SU-DHL-6 (cell line): ENCODE results near the gene PDCD5.

ENCODE experiments used
- H2AFZ ChIP-seq: fragments of 200-600 bp; sonication (generic); 2 replicates; pipeline ENCODE4 v1.6.1; 2014; ENCODE audit warnings: low read depth, mild to moderate bottlenecking, moderate library complexity, mixed read lengths, antibody characterized with exemption, low read length; ENCODE audit not compliant: severe bottlenecking
- H3F3A ChIP-seq: fragments of 200-600 bp; shearing (Covaris generic); 2 replicates; pipeline ENCODE4 v1.6.0; 2016; ENCODE audit warnings: antibody characterized with exemption, mild to moderate bottlenecking; ENCODE audit not compliant: insufficient read depth
- H3K27ac ChIP-seq: fragments of 200-600 bp; sonication (generic); 2 replicates; pipeline ENCODE4 v1.5.1; 2016; ENCODE audit warnings: low read depth, mild to moderate bottlenecking, low read length, moderate library complexity, mixed read lengths
- H3K27me3 ChIP-seq: fragments of 200-600 bp; sonication (generic), shearing (Covaris generic); 2 replicates; pipeline ENCODE4 v1.6.0; 2014; ENCODE audit warnings: mild to moderate bottlenecking, low read length
- H3K36me3 ChIP-seq: fragments of 200-600 bp; sonication (generic); 2 replicates; pipeline ENCODE4 v1.6.1; 2014; ENCODE audit warnings: mild to moderate bottlenecking, low read length, mixed read lengths
- H3K4me2 ChIP-seq: fragments of 300-600, 200-600 bp; shearing (Covaris generic), sonication (generic); 2 replicates; pipeline ENCODE4 v1.6.0; 2014; ENCODE audit warnings: low read length, low read depth, mild to moderate bottlenecking; ENCODE audit not compliant: poor library complexity, severe bottlenecking
- H3K4me3 ChIP-seq: fragments of 200-600 bp; sonication (generic); 2 replicates; pipeline ENCODE4 v1.5.1; 2014; ENCODE audit warnings: antibody characterized with exemption, low read length, mild to moderate bottlenecking, mixed read lengths; ENCODE audit not compliant: insufficient read depth, poor library complexity, severe bottlenecking
- H3K79me2 ChIP-seq: fragments of 200-600 bp; sonication (generic); 2 replicates; pipeline ENCODE4 v1.6.1; 2014; ENCODE audit warnings: mild to moderate bottlenecking, low read length, moderate library complexity; ENCODE audit not compliant: insufficient read depth
- H3K9ac ChIP-seq: fragments of 200-600 bp; sonication (generic); 2 replicates; pipeline ENCODE4 v1.7.0; 2014; ENCODE audit warnings: mild to moderate bottlenecking, low read length
- H3K9me2 ChIP-seq: fragments of 200-600 bp; sonication (generic); replicated peaks from 2 replicates; pipeline ENCODE4 v1.6.1; 2014; ENCODE audit warnings: low read length; ENCODE audit not compliant: insufficient read depth
- H3K9me3 ChIP-seq: fragments of 200-600 bp; sonication (generic); 2 replicates; pipeline ENCODE4 v1.6.1; 2014; ENCODE audit warnings: low read length, mixed read lengths; ENCODE audit not compliant: insufficient read depth
- H4K20me1 ChIP-seq: fragments of 200-600 bp; sonication (generic); 2 replicates; pipeline ENCODE4 v1.6.1; 2014; ENCODE audit warnings: low read depth, mild to moderate bottlenecking, antibody characterized with exemption, low read length, moderate library complexity, mixed read lengths
- CTCF ChIP-seq: fragments of 200-600 bp; sonication (generic); IDR thresholded peaks from one replicate; pipeline ENCODE4 v1.5.1; 2017; ENCODE audit warnings: antibody characterized with exemption, mild to moderate bottlenecking, low read length, moderate library complexity; ENCODE audit not compliant: insufficient read depth, poor library complexity, severe bottlenecking
- EZH2phosphoT487 ChIP-seq: fragments of 200-600 bp; sonication (generic), shearing (Covaris generic); conservative IDR thresholded peaks from 2 replicates; pipeline ENCODE4 v1.6.1; 2018; ENCODE audit warnings: mild to moderate bottlenecking, antibody characterized with exemption, low read length, moderate library complexity, mixed read lengths

The PDCD5 gene

GRCh38 chr19:32555786-32556185 is 25.2 kb upstream of the PDCD5 start:
- Histone ChIP-seq H3K4me3 (no peak overlapping the region), H3K9ac (no peak overlapping the region), H3K9me2 (no peaks in the 10 kb centered on the region), H3K27ac (no peak overlapping the region), H3K9me3 (no peaks in the 10 kb centered on the region), H3K27me3 (no peaks in the 10 kb centered on the region), H4K20me1 (no peaks in the 10 kb centered on the region), H3K79me2 (no peaks in the 10 kb centered on the region), H3K36me3 (no peaks in the 10 kb centered on the region), H3K4me2 (no peak overlapping the region), H2AFZ (no peak overlapping the region), H3F3A (no peaks in the 10 kb centered on the region; the same call in 1 of the 2 replicates)
- TF ChIP-seq EZH2phosphoT487 (no peak), CTCF (no peak)

- no peaks in the 10 kb centered on the region for H3K9me3 ChIP-seq
- H3K4me2 ChIP-seq = no peak overlapping the region
- H3K27me3 ChIP-seq = no peaks in the 10 kb centered on the region
- H3K9ac ChIP-seq = no peak overlapping the region
- H2AFZ ChIP-seq = no peak overlapping the region
- no peaks in the 10 kb centered on the region for H3K79me2 ChIP-seq
- TF ChIP-seq EZH2phosphoT487 (no peak), CTCF (no peak)
- H3F3A ChIP-seq = no peaks in the 10 kb centered on the region; the same call in 1 of the 2 replicates
- no peak overlapping the region for H3K4me3 ChIP-seq
- H3K36me3 ChIP-seq = no peaks in the 10 kb centered on the region
- no peaks in the 10 kb centered on the region for H3K9me2 ChIP-seq
- H4K20me1 ChIP-seq = no peaks in the 10 kb centered on the region
- no peak overlapping the region for H3K27ac ChIP-seq
Measured at GRCh38 chr19:32558607-32559228, 22.3 kb upstream of the PDCD5 start.

- no peak overlapping the region for H2AFZ ChIP-seq
- H3K4me2 ChIP-seq = no peak overlapping the region
- H4K20me1 ChIP-seq = no peaks in the 10 kb centered on the region
- H3K9me2 ChIP-seq = no peaks in the 10 kb centered on the region
- no peaks in the 10 kb centered on the region for H3F3A ChIP-seq
- H3K27ac ChIP-seq = no peak overlapping the region
- H3K36me3 ChIP-seq = no peaks in the 10 kb centered on the region
- H3K4me3 ChIP-seq = no peak overlapping the region
- no peaks in the 10 kb centered on the region for H3K79me2 ChIP-seq
- no peak for TF ChIP-seq CTCF
- TF ChIP-seq EZH2phosphoT487 = no peak
- no peaks in the 10 kb centered on the region for H3K9me3 ChIP-seq
- H3K9ac ChIP-seq = no peak overlapping the region
- H3K27me3 ChIP-seq = no peaks in the 10 kb centered on the region
Measured at GRCh38 chr19:32563761-32564160, 17.2 kb upstream of the PDCD5 start.
